Stimulated activated CD8-positive, alpha-beta memory T cell treated with anti-CD3 and anti-CD28 coated beads, Interleukin-2, amount 100 ng/mL, for 1 hour (primary cell): ENCODE measurements around the gene SLC39A11.

ENCODE experiments used
- DNase-seq, 2 donors: peaks; one replicate each; pipeline ENCODE4 v3.0.0-alpha.2; 2020; ENCODE audit warnings: low read depth in 2 of 2

SLC39A11 gene

GRCh38 chr17:73042809-73043685 lies 49.4 kb downstream of the SLC39A11 start:
- DNase-seq = no peak

GRCh38 chr17:73042225-73042624 lies 50.3 kb downstream of the SLC39A11 start:
- DNase-seq = no peak

DNA sequence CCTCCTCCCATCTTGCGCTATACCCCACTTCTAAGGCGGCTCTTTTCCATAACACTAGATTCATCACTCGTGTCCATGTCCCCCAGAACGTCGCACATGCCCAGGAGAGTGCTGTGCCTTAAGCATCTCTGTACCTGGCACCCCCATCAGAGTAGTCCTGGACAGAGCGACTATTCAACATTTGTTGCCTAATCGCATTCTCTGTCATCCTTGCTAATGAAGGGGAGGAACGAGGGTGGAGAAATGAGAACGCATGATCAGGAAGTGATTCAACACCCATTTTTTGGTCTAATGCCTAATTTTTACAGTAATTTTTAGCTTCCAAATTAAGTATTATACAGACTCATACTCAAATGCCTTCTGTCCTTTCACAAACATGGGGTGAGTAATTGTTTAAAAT lies 53.2 kb downstream of the SLC39A11 start:
- DNase-seq = no peak

DNA sequence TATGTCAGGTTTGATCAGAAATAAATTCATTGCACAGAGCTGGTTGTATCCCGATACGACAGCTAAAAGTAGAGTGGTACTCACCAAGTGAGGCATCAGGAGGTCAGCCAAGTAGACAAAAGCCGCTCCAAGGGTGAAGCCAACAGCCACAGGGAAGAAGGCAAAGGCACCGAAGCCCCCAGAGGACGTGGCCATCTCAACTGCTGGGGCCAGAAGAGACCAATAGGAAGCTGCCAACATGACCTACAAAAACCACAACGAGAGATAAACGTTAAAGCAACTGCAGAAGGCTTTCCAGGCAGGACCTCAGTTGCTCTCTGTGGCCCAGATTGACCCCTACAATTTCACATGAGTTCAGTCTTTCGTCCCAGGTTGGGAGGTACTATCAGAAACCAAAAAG lies 61.0 kb downstream of the SLC39A11 start:
- no peak for DNase-seq

GRCh38 chr17:73030995-73031394 lies 61.5 kb downstream of the SLC39A11 start:
- no peak for DNase-seq

DNA sequence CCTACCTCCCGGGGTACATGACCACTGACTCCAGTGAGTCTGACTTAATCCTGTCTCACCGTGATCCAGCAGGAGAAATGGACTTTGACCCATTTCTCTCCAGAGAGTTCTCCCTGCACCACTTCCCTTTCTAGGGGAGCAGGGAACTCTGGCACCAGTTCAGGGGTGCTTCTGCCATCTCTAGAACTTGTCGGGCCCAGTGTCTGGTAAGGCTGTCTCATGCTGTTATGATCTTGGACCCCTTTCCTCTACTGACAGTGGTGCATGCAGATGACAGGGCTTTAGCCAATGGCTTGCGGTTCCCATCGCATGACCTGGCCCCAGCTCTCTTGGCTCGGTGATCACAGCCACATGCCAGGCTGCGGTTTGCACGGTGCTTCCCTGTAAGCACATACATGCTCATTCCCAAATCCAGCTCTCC lies 62.0 kb downstream of the SLC39A11 start:
- no peak for DNase-seq

- no peak for DNase-seq
These were observed 62.5 kb downstream of the SLC39A11 start for GRCh38 chr17:73029991-73030390.

GRCh38 chr17:73029021-73029420 lies 63.5 kb downstream of the SLC39A11 start:
- no peak for DNase-seq

- no peak for DNase-seq
These were observed 64.2 kb downstream of the SLC39A11 start for GRCh38 chr17:73028299-73028755.

- no peak for DNase-seq
These were observed 65.3 kb downstream of the SLC39A11 start for GRCh38 chr17:73027130-73027741.

DNA sequence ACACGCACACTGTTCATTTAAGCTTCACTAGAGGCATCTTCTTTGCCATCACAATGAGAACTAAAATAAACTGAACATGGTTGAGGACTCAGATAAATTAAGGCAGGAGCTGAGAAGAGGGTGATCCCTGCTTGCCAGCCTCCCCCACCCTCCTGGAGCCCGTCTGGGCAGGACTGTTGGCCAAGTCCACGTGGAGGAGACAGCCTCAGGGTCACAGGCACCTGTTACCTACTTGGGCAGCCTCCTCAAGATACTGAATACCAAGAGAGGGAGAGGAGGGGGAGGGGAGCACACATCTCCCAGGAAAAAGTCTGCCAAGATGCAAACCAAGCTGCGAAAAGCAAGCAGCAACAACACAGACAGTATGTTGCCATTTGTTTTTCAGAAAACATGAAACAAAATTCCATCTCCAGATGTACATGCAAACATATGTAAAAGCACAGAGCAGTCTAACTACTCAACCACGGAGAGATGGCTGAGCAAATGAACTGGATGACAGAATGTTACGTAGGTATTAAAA lies 67.4 kb downstream of the SLC39A11 start:
- DNase-seq = no peak

DNA sequence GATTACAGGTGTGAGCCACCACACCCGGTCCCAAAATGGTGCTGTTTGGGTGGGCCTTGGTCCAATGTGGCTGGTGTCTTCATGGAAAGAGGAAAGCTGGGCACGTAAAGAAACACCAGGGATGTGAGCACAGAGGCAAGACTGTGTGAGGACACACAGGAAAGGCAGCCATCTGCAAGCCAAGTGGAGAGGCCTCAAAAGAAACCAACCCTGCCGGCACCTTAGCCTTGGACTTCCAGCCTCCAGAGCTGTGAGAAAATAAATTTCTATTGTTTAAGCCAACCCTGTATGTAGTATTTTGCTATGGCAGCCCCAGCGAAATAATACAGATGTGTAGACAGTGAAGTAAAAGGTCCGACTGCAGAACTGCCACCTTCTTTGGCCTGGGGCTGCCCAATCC lies 68.7 kb downstream of the SLC39A11 start:
- DNase-seq = no peak

DNA sequence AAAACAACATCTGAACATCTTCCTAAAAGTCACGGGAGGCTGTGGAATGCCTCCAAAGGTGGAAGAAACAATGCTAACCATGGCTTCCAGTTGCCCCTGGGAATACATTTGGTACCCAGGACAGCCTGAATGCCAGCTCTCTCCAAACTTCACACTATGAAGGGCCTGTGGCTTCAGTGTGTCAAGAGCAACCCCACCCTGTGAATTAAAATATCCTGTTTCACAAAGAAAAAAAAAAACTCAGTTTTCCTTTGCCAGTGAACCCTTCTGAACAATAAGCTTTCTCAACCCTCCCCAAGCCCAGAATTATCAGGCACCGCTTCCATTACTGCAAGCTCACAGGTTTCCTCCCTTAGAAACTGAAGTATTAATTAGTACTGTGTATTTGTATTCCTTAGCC lies 69.8 kb downstream of the SLC39A11 start:
- DNase-seq = no peak

GRCh38 chr17:73021771-73022170 lies 70.7 kb downstream of the SLC39A11 start:
- DNase-seq = no peak

GRCh38 chr17:73020110-73020509 lies 72.4 kb downstream of the SLC39A11 start:
- no peak for DNase-seq

GRCh38 chr17:73018599-73018998 lies 73.9 kb downstream of the SLC39A11 start:
- no peak for DNase-seq

DNA sequence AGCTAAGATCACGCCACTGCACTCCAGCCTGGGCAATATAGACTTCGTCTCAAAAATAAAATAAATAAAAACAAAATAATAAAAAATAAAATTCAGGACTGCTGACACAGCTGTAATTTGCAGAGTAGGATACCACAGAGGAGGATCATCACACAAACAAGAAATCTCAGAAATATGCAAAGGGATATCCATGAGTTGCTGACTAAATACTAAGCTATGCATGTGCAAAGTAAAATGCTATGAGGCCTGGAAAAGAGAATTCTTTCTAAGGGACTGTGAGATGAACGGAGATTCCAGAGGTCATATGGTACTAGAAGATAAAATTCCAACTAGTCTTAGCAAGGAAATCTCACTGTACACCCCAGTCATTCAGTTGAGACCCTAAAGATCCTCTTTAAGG lies 74.8 kb downstream of the SLC39A11 start:
- no peak for DNase-seq

- DNase-seq = no peak
These were observed 76.7 kb downstream of the SLC39A11 start for GRCh38 chr17:73015722-73016276.

DNA sequence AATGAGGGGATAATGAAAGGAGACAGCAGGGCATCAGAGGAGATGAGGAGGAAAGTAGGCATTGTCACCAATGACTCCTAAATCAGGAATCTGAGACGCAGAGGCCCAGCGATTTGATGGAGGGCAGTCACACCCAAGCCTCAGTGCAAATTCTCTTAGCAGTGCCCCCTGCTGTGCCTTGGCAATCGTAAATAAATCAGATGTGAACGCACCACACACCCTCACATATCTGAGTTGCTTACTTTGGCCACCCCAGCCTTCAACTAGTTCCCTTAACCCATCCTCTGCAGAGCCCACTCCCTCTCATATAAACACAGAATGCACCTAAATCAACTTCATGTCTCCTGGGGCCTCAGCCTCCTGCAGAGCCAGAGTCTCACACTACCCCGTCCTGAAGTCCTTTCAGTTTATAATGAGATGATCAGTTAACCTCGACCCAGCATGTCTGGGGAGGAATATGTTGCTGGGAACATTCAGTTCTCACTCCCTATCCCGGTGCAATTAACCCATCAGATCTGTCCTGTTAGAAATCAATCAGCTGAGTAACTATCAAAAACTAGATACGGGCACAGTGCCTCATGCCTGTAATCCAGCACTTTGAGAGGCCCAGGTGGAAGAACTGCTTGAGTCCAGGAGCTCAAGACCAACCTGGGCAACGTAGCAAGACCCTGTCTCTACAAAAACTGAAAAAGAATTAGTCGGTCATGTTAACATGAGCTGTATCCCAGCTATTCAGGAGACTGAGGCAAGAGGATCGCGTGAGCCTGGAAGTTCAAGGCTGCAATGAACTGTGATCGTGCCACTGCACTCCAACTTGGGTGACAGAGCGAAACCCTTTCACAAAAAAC lies 78.4 kb downstream of the SLC39A11 start:
- no peak for DNase-seq

DNA sequence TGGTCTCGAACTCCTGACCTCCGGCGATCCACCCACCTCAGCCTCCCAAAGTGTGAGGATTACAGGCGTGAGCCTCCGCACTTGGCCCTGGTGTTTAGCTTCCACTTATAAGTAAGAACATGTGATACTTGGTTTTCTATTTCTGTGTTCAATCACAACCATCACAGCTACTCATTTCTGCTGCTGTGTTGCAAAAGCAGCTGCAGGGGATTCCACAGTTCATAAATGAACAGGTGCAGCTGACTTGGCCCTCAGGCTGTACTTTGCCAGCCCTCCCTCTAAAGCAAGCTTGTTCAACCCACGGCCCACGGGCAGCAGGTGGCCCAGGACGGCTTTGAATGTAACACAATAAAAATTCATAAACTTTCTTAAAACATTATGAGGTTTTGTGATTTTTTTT lies 79.2 kb downstream of the SLC39A11 start:
- DNase-seq = no peak

- DNase-seq = no peak
These were observed 81.4 kb downstream of the SLC39A11 start for GRCh38 chr17:73011016-73011486.

DNA sequence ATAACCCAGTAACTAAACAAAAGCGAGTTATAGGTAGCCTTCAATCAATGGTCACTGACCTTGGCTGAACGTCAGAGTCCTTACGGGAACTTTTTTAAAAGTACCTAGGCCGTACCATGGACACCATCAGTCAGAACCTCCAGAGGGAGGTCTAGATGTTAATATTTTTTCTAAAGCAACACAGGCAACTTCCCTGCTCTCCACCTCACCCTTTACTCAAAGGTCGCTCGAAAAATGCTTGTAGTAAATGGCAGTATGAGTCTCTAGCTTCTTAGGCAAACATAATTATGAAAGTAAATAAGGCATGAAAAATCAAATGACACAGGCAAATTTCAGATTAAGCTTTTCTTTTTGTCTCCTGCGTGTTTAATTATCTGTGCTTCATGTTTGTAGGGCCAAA lies 82.1 kb downstream of the SLC39A11 start:
- DNase-seq = no peak
